ENCODE measurements around the gene CITED2. TPM values are rescaled to one million over a fixed set of nuclear protein-coding genes. Genes with fewer than 3 reads are reported as not detected.
"Not testable (repeated sequence)": the region's sequence is repeated elsewhere in the genome, so short reads cannot be mapped to it uniquely, and the experiment has no call there.

CITED2 gene
- total and polyA plus RNA-seq, 5 experiments from 2014 or later: 25.6 to 95.4 (median 49.0) TPM

DNA sequence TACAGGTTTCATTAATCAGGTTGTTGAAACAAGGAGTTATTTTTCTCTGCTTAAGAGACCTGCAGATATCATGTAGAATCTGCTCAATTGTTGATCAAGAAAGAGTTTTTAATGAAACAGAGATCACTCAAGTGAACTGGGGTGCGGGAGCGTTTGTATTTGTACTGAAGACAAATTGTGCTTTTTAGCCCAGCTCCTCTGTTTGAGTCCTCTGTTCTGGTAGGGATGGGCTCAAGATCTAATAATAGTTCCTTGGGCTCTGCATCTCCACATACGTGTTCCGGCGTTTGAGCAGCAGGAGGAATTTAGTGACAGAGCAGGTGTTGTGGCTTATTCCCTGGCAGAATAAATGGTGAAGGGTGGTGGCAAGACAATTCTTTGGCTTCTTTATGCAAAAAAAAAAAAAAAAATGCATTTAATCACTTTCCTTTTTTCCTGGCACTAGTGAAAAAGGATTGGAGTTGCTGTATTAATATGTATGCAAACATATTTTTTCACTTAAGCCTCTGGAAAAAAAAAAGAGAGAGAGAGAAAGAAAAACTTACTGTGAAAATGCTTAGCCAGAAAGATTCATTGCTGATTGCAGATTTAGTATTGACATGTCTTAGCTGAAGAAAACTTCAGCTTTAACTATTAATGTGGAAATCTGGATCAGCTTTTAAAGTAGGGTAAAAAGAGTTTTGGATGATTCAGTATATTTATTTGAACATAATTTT, 4.0 kb downstream of the CITED2 start:
- Mint-ChIP-seq H3K27ac (peak overlapping the region; percentile 81 to 100 (median 98)), H3K4me3 (peak overlapping the region; percentile 46 to 100 (median 100)), H3K27me3 (no peaks in the 10 kb centered on the region), H3K4me1 (peaks cover 27 to 50% (median 46%) of the 10 kb centered on the region in 4 donors), H3K36me3 (peaks cover 10 to 35% (median 15%) of the 10 kb centered on the region in 3 donors), H3K9me3 (peaks cover 0 to 6% (median 0%) of the 10 kb centered on the region in 9 donors)
- POLR2A ChIA-PET: interaction anchor here (0.7 to 1.3 kb wide), 6 partner anchors 46 to 257 kb away, joined by 3 to 5 read pairs (median 4); partner anchors contain the start of gene TXLNB
- DNase-seq (peak in 1 of 10 donors; percentile 6), ATAC-seq (no peak)

DNA sequence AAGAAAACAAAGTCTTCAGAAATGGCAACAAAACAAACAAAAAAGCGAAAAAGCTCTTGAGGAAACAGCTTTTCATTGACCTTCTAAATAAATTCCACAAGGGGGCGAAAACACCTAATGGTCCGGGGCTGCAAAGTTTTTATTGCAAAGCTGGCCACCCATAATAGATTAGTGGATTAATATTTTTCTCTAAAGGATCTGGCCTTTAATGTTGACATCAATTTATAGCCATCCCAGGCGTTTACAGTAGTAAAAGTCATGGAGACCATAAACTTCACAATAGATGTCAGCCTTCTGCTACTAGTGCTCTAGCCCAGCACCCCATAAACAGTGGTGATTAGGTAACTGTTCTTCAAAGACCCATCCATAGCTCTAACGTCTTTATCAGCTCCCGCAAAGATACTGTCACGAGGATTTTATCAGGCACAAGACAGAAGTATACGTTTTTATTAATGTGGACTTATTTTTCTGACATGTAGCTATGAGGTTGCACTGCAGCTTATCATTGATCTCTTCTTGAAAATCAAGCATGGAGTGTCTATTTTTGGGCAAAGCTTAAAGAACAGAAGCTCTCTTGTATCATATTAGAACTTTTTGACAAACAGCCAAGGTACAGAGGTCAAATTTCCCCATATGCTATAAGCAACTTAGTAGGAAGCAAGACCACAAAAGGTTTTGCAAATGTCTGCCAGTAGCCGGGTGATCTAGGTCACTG, 4.7 kb downstream of the CITED2 start:
- peaks cover 25 to 52% (median 44%) of the 10 kb centered on the region in 4 donors for H3K4me1 Mint-ChIP-seq
- H3K27me3 Mint-ChIP-seq: no peaks in the 10 kb centered on the region
- H3K36me3 Mint-ChIP-seq: peaks cover 10 to 35% (median 15%) of the 10 kb centered on the region in 3 donors
- ATAC-seq: no peak
- peak overlapping the region; percentile 81 to 100 (median 98) for H3K27ac Mint-ChIP-seq
- POLR2A ChIA-PET: interaction anchor here (0.5 to 1.3 kb wide), 4 partner anchors 79 to 601 kb away, joined by 3 to 5 read pairs (median 4); no protein-coding TSS in a partner anchor
- peak in 3 of 10 donors; percentile 45 to 55 (median 49) for DNase-seq
- H3K9me3 Mint-ChIP-seq: peaks cover 0 to 6% (median 0%) of the 10 kb centered on the region in 9 donors
- H3K4me3 Mint-ChIP-seq: peak overlapping the region in 9 of 10 donors; percentile 46 to 100 (median 100)

- Mint-ChIP-seq H3K9me3 (peaks cover 0 to 2% (median 0%) of the 10 kb centered on the region in 9 donors), H3K36me3 (peaks cover 6 to 31% (median 11%) of the 10 kb centered on the region in 3 donors), H3K27me3 (no peaks in the 10 kb centered on the region), H3K4me1 (peaks cover 22 to 56% (median 49%) of the 10 kb centered on the region in 4 donors), H3K27ac (peak overlapping the region in 5 of 10 donors; percentile 19 to 99 (median 93)), H3K4me3 (no peak overlapping the region)
- ATAC-seq: no peak
- no peak for DNase-seq
- POLR2A ChIA-PET: interaction anchor here (0.5 to 1.3 kb wide), 4 partner anchors 78 to 602 kb away, joined by 3 to 5 read pairs (median 4); no protein-coding TSS in a partner anchor
These were observed 5.4 kb downstream of the CITED2 start for GRCh38 chr6:139369068-139369467.

DNA sequence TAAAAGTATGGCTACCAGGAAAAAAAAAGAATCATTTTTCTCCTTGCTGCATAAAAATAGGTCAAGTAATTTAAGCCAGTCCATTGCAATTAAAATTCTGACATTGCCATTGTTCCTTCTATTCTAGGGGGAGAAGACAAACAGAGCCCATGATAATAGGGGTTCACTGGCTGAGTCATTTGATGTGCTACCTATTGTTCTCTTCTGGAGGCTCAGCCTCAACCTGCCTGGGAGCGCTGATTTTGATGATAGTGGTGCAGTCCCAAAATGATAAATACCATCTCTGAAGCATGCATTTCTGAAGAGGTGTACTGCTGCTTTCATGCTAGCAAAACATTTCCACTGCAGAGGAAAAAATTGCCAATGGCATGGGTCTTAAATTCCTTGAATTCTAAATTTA, 5.8 kb downstream of the CITED2 start:
- Mint-ChIP-seq H3K36me3 (peaks cover 5 to 28% (median 9%) of the 10 kb centered on the region in 3 donors), H3K4me3 (peak overlapping the region in 1 of 10 donors; percentile 14), H3K27ac (peak overlapping the region in 6 of 10 donors; percentile 8 to 99 (median 56)), H3K9me3 (no peaks in the 10 kb centered on the region), H3K4me1 (peaks cover 24 to 59% (median 52%) of the 10 kb centered on the region in 4 donors), H3K27me3 (no peaks in the 10 kb centered on the region)
- POLR2A ChIA-PET: no interaction called here
- DNase-seq: no peak
- ATAC-seq: no peak

DNA sequence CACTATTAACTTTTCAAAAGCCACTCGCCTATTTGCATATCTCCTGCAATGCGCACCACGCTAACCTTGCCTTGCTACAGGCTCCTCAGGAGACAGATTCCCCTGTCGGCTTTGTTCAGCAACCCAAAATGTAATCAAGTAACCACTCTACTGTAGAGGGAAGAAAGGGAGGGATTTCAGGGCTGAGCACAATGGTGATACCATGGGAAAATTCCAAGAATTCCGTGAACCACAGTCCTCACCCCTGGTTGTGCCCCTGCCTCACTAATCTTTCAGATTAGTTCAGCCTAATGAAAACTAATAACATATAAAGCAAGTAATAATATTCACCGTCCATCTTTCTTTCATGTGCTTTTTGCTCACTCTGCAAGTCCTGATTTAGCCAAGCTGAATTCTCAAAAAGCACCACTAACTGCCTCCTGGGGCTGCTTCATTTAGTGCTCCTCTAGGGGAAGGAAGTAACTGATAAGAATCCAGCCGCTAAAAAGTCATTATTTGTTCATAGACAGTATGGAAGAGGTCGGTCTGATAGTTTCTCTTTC, 6.6 kb downstream of the CITED2 start:
- peaks cover 4 to 22% (median 5%) of the 10 kb centered on the region in 3 donors for H3K36me3 Mint-ChIP-seq
- POLR2A ChIA-PET: no interaction called here
- ATAC-seq: no peak
- H3K27ac Mint-ChIP-seq: peak overlapping the region in 8 of 10 donors; percentile 2 to 99 (median 64)
- H3K4me1 Mint-ChIP-seq: peaks cover 26 to 63% (median 59%) of the 10 kb centered on the region in 4 donors
- DNase-seq: no peak
- H3K4me3 Mint-ChIP-seq: peak overlapping the region in 3 of 10 donors; percentile 20 to 50 (median 36)
- no peaks in the 10 kb centered on the region for H3K27me3 Mint-ChIP-seq
- H3K9me3 Mint-ChIP-seq: no peaks in the 10 kb centered on the region

DNA sequence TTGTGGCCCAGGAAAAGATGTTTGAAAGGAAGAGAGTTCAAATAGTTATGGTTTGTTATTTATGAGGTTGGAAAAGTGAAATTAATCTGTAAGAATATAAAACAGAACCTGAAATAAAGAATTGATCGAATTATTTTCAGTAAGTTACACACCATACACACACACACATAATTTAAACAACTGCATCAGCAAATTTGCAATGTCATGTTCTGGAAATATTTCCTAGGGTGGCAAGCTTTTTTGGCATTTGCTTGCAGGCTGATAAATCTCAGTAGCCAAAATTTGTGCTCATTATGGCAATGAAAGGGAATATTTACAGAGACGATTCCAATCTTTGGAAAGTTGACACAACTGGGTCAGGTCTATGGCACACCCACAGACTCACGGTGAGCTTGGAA, 9.5 kb downstream of the CITED2 start:
- no peak overlapping the region for H3K4me3 Mint-ChIP-seq
- H3K27me3 Mint-ChIP-seq: no peaks in the 10 kb centered on the region
- no peaks in the 10 kb centered on the region for H3K36me3 Mint-ChIP-seq
- no peak for DNase-seq
- peak overlapping the region in 3 of 10 donors; percentile 7 to 60 (median 11) for H3K27ac Mint-ChIP-seq
- no peaks in the 10 kb centered on the region for H3K9me3 Mint-ChIP-seq
- H3K4me1 Mint-ChIP-seq: peaks cover 15 to 55% (median 52%) of the 10 kb centered on the region in 4 donors
- no peak for ATAC-seq
- POLR2A ChIA-PET: interaction anchor here (1.0 to 2.8 kb wide), 8 partner anchors 9 to 376 kb away, joined by 3 to 27 read pairs (median 7); partner anchors contain the start of genes CITED2 and TXLNB

- Mint-ChIP-seq H3K36me3 (no peaks in the 10 kb centered on the region), H3K27ac (peak overlapping the region; percentile 4 to 73 (median 38)), H3K4me1 (peaks cover 12 to 50% (median 46%) of the 10 kb centered on the region in 4 donors), H3K27me3 (no peaks in the 10 kb centered on the region), H3K4me3 (peak overlapping the region in 1 of 10 donors; percentile 44), H3K9me3 (no peaks in the 10 kb centered on the region)
- POLR2A ChIA-PET: interaction anchor here (0.6 to 2.8 kb wide), 9 partner anchors 10 to 376 kb away, joined by 3 to 27 read pairs (median 5); partner anchors contain the start of genes CITED2 and TXLNB
- ATAC-seq (peak; percentile 43 to 60), DNase-seq (peak in 3 of 10 donors; percentile 72 to 81 (median 72))
These were observed 10.0 kb downstream of the CITED2 start for GRCh38 chr6:139364302-139364981.

DNA sequence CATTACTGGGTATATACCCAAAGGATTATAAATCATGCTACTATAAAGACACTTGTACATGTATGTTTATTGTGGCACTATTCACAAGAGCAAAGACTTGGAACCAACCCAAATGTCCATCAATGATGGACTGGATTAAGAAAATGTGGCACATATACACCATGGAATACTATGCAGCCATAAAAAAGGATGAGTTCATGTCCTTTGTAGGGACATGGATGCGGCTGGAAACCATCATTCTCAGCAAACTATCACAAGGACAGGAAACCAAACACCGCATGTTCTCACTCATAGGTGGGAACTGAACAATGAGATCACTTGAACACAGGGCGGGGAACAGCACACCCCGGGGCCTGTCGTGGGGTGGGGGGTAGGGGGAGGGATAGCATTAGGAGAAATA, 10.7 kb downstream of the CITED2 start:
- not testable (repeated sequence) for H3K9me3 Mint-ChIP-seq, H3K27me3 Mint-ChIP-seq, H3K36me3 Mint-ChIP-seq, DNase-seq, ATAC-seq
- peaks cover 14 to 49% (median 41%) of the 10 kb centered on the region in 4 donors for H3K4me1 Mint-ChIP-seq
- peak overlapping the region in 5 of 10 donors; percentile 7 to 75 (median 70) for H3K27ac Mint-ChIP-seq
- H3K4me3 Mint-ChIP-seq: peak overlapping the region in 1 of 10 donors; percentile 24
- POLR2A ChIA-PET: interaction anchor here (0.6 to 2.8 kb wide), 7 partner anchors 10 to 239 kb away, joined by 3 to 27 read pairs (median 9); partner anchors contain the start of genes CITED2 and TXLNB

- H3K4me3 Mint-ChIP-seq: peak overlapping the region in 1 of 10 donors; percentile 26
- H3K4me1 Mint-ChIP-seq: peaks cover 14 to 47% (median 36%) of the 10 kb centered on the region in 4 donors
- H3K36me3 Mint-ChIP-seq, H3K27me3 Mint-ChIP-seq, ATAC-seq, DNase-seq, H3K9me3 Mint-ChIP-seq: not testable (repeated sequence)
- POLR2A ChIA-PET: interaction anchor here (1.6 kb wide), 1 partner anchor 71 kb away, joined by 9 read pairs; the partner anchor contains the start of gene TXLNB
- peak overlapping the region in 4 of 10 donors; percentile 31 to 82 (median 57) for H3K27ac Mint-ChIP-seq
These were observed 11.3 kb downstream of the CITED2 start for GRCh38 chr6:139363123-139363522.

DNA sequence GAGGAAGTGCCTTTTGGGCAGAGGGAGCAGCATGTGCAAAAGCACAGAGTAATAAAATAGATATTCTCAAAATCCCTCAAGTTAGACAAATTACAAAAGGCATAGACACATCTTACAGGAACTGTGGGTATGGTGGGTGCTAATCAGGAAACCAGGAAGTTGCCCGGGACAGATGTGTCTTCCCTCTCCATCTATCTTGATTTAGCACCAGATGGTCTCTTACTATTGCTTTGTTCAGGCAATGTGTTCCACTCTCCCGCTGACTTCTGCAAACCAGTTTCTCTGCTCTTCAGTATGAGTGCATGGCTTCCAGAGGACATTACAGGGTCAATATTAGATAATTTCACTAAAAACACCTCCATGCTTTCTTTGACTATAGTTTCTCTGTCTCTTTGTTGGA, 13.2 kb downstream of the CITED2 start:
- H3K27ac Mint-ChIP-seq: peak overlapping the region in 4 of 10 donors; percentile 5 to 64 (median 34)
- no peak for ATAC-seq
- POLR2A ChIA-PET: interaction anchor here (1.2 to 1.9 kb wide), 5 partner anchors 13 to 142 kb away, joined by 3 to 9 read pairs (median 5); partner anchors contain the start of genes CITED2 and TXLNB

DNA sequence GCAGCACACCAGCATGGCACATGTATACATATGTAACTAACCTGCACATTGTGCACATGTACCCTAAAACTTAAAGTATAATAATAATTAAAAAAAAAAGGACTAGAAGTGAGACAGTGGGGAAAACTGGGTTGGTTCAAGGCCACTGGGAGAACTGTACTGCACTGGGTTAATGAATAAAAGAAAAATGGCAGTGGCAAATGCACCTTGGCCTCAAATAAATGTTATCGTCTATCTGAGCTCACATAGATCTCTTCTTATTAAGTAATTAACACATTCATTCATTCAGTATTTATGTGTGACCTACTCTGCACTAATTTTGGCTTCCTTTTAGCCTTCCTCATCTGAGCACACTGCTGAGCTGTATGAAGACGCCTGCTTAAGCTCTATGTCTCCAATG, 17.5 kb downstream of the CITED2 start:
- H3K27me3 Mint-ChIP-seq: no peaks in the 10 kb centered on the region
- DNase-seq: no peak
- H3K9me3 Mint-ChIP-seq: peaks cover 0 to 4% (median 0%) of the 10 kb centered on the region in 9 donors
- no peak overlapping the region for H3K4me3 Mint-ChIP-seq
- no peak overlapping the region for H3K27ac Mint-ChIP-seq
- no peak for ATAC-seq
- peaks cover 3 to 14% (median 7%) of the 10 kb centered on the region in 4 donors for H3K4me1 Mint-ChIP-seq
- POLR2A ChIA-PET: interaction anchor here (0.6 kb wide), 1 partner anchor 16 kb away, joined by 3 read pairs; no protein-coding TSS in a partner anchor
- H3K36me3 Mint-ChIP-seq: no peaks in the 10 kb centered on the region

More for the DNA sequence above, 13.2 kb downstream of the CITED2 start:
- H3K4me1 Mint-ChIP-seq: peaks cover 7 to 37% (median 26%) of the 10 kb centered on the region in 4 donors
- H3K36me3 Mint-ChIP-seq: no peaks in the 10 kb centered on the region
- no peak overlapping the region for H3K4me3 Mint-ChIP-seq
- H3K27me3 Mint-ChIP-seq: no peaks in the 10 kb centered on the region
- peaks cover 0 to 2% (median 0%) of the 10 kb centered on the region in 9 donors for H3K9me3 Mint-ChIP-seq
- DNase-seq: no peak

Measured in naive thymus-derived CD8-positive, alpha-beta T cell (primary cell).